Erythroblast (primary cell): Measurements from ENCODE around the gene REX1BD.

Experiments
- GATA1 ChIP-seq: IDR thresholded peaks from 2 replicates; pipeline ENCODE4 v1.6.1; 2011; ENCODE audit warnings: low read depth, mild to moderate bottlenecking, control low read depth, low read length, moderate library complexity
- POLR2A ChIP-seq: IDR thresholded peaks from 2 replicates; pipeline ENCODE4 v1.6.1; 2011; ENCODE audit warnings: mild to moderate bottlenecking, low read length

DNA sequence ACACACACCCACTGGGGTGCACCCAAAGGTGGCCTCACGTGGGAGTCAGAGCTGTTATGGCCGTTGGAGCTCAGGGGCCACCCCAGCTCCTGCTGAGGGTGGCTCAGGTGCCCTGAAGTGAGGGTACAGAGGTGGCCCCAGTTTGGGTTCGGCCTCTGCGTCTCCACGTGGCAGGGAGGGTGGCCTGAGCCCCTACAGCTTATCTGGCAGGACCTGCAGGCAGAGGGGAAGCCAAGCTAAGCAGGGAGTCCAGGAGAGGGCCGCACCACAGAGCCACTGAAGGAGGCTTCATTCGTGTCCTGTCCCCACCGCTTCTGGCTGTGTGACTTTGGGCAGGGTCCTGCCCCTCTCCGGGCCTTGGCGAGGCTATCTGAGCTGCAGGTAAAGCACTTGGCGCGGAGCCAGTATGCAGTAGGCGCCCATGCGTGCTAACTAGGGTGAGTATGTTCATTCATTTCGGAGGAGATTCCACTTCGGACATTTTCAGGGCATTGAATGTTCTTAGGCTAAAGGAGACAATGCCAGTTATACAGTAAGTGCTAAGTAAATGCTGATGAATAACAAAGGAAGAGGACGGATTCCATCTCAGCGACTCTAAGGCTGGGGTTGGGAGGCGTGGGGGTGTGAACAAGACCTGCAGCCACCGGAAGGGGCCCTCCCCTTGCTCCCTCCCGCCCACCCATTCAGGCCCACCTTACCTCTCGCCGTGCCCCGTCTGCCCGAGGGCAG is 4.9 kb downstream of the REX1BD start:
- TF ChIP-seq POLR2A (no peak), GATA1 (no peak)
